ENCODE results near the gene MYO1B.
"Not testable (repeated sequence)": the region's sequence is repeated elsewhere in the genome, so short reads cannot be mapped to it uniquely, and the experiment has no call there.

MYO1B gene

DNA sequence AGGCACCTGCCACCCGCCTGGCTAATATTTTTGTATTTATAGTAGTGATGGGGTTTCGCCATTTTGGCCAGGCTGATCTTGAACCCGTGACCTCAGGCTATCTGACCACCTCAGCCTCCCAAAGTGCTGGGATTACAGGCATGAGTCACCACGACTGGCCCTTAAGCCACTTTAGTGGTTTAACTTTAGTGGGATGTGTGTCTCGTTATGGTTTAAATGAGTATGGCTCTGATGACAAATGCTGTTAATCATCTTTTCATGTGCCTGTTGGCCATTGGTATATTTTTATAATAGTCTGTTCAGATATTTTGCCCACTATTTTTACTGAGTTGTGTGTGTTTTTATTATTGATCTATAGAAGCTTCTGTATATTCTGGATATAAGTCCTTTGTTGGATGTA is 205.9 kb downstream of the MYO1B start:
- no peak for DNase-seq

DNA sequence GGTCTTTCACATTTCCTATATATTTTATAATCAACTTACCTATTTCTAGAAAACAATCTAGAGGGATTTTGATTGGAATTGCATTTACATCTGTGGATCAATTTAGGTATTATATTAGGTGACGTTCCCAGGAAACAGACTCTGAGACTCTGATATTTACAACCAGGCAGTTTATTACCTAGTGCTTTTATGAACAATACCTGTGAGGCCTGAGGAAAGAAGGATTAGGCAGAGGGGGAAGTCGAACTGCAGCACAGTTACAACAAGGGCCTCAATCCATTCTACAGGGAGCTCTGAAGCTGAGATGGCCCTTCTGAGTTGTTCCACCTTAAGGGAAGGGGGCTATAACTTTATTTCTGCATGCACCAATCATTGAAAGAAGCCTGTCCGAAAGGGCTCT is 206.9 kb downstream of the MYO1B start:
- DNase-seq = no peak

DNA sequence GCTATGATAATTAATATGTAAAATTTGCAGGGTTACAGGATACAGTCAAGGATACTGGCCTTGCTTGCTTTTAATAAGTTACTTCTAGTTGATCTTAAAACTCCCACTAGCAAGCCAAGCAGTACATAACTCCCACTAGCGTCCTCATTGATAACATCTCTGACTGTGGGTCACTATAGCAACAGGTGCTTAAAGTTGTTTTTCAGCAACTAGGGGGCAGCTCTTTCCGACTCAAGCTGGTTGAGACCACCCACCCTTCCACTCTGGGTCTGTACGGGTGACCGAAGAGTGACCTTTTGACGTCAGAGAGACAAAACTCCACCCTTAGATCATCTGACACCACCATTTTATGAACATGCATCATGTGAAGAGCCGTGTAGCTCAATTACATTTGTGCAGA is 208.6 kb downstream of the MYO1B start:
- no peak for DNase-seq

DNA sequence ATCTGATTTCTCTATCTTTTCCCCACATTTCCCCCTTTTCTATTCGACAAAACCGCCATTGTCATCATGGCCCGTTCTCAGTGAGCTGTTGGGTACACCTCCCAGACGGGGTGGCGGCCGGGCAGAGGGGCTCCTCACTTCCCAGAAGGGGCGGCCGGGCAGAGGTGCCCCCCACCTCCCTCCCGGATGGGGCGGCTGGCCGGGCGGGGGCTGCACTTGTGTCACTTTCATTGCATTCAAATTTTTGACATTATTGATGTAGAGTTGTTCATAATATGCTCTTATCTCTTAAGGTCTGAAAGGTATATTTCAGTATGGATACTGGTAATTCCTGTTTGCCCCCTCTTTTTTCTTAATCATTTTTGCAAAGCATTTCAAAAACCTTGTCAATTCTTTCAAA is 211.3 kb downstream of the MYO1B start:
- not testable (repeated sequence) for DNase-seq

DNA sequence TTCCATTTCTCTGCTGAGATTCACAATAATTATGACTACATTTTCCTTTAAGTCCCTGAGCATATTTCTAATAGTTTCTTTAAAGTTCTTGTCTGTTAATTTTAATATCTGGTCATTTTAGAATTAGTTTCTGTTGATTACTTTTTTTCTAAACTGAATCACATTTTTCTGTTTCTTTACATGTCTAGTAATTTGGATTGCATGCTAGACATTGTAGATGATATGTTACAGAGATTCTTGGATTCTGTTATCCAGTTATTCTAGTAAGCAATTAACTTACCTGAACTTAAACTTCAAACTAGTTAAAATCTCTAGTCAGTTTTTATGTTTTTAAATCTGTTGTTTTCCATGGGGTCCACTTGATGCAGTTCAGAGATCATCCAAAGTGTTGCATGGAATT is 214.0 kb downstream of the MYO1B start:
- no peak for DNase-seq

DNA sequence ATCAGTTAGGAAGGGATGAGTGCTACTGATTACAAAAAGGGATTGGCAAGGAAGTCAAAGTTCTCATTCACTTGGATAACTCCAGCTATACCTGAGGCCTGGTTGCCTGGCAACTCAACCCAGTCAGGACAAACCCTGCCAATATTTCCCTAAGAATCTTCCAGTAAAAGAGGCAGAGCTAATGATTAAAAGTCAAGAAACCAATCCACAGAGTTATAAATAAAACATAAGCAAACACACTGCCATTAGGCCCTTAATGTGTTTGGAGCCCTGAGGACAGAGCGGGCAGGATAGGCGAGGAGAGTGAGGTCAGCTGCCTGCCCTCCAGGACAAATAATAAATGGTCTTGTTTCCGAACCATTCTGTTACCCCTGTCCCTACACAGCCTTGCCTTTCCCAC is 217.2 kb downstream of the MYO1B start:
- no peak for DNase-seq

DNA sequence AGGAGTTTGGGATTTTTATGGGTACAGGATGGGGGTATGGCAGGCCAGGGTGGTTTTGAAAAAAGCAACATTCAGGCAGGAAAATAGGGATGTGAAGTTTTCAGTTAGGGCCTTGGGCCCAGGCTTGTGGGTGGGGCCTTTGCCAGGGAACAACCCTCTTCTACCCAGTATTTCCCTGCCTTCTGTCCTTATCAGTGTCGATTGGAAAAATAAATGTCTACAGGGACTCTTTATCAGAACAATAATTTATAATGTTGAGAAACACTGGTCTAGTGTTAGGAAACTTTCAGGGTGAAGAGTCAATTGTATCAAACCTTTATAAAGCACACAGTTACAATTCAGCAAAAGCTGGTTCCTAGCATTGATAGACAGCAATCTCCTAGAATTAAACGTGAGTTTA is 218.6 kb downstream of the MYO1B start:
- no peak for DNase-seq

DNA sequence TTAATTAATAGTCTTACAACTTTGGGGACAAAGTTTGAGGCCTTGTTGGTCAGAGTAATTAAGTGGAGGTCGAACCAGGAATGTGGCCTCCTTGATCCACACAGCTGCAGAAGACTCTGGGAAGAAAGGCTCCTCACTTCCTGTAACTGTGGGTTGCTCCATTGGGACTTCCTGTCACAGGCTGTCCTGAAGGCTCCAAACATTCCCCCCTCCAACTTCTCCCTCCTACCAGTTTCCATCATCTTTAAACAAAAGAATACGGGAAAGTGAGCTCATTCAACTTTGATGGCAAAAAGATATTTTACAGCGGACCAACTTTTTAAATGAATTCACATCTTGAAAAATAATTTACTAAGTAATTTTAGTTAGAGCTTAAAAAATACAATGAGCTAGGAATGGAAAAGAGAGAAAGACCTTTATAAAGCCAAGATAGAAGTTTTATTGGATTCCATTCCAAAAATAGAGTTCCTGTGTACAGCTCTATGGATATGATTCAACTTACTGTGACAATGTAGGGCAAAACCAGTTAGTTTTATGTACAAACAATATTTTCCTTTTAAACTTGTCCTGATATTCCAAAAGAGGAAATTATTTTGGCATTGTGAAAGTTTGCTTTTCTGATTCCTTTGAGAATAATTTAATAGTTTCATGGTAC is 220.7 kb downstream of the MYO1B start:
- no peak for DNase-seq

DNA sequence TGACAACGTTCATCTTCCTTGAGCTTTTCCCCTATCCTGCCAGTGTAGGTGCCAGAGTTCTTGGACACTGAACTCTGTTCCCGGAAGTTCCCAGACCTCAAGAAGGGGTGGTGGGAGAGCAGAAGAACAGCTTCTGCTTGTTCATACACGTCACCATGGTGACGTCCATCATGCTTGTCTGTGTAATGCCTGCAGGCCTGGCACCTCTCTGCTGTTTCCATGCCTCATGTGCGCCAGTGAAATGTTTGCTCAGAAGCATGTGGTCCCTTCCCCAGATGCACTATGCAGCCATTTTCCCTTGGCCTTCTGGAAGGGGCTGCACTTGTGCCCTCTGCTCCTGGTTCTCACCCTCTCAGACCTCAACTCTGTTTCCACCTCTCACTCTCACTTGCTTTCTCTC is 221.9 kb downstream of the MYO1B start:
- DNase-seq = no peak

DNA sequence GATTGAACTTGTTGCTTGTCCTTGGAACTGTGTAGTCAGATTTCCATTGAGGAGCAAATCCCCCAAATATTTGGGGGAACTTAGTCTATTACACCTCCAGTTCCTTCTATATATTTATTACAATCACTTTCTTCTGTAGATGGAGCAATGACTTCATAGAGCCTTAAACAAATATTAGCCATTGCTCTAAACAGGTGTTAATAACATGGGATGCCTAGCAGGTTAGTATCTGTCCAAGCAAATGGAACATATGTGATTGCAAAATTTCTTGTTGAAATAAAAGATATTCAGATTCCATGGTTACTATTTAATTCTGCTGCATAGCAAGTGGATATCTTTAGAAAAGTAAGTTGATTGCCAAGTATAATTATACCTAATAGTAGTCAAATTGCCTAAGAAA is 225.1 kb downstream of the MYO1B start:
- no peak for DNase-seq

DNA sequence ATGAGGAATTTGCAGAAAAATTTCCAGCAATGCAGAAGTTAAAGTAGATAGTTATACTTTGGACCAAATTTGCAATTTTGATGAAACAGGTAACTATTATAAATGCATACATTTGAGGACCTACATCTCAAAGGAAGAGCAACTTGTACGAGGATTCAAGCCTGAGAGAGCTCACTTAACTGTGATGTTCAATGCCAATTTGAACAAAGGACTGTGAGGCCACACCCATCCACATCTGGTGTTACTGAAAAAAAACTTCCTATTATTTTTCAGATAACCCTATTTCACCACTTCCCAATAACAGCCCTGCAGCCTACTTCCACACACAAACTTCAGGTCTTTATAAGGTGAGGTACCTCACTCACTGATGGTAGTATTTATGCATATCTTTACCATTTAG is 229.3 kb downstream of the MYO1B start:
- DNase-seq = no peak
